Stimulated activated CD8-positive, alpha-beta memory T cell treated with anti-CD3 and anti-CD28 coated beads, Interleukin-7, amount 100 ng/mL, for 4 hours (primary cell): ENCODE data around the gene TBX5.
"Not testable (repeated sequence)": the region's sequence is repeated elsewhere in the genome, so short reads cannot be mapped to it uniquely, and the experiment has no call there.

ENCODE experiments used
- DNase-seq, 2 donors: peaks; one replicate each; pipeline ENCODE4 v3.0.0-alpha.2; 2020; ENCODE audit warnings: low read depth in 2 of 2

TBX5 gene

GRCh38 chr12:114371733-114372132 lies 34.2 kb downstream of the TBX5 start:
- DNase-seq: no peak

- no peak for DNase-seq
Measured at GRCh38 chr12:114371250-114371649, 34.7 kb downstream of the TBX5 start.

GRCh38 chr12:114368685-114369452 lies 37.1 kb downstream of the TBX5 start:
- DNase-seq: no peak

- no peak for DNase-seq
Measured at GRCh38 chr12:114361992-114362391, 44.0 kb downstream of the TBX5 start.

- no peak for DNase-seq
Measured at GRCh38 chr12:114361545-114361944, 44.4 kb downstream of the TBX5 start.

GRCh38 chr12:114360485-114360884 lies 45.5 kb downstream of the TBX5 start:
- no peak for DNase-seq

GRCh38 chr12:114355389-114356088 lies 50.4 kb downstream of the TBX5 start:
- no peak for DNase-seq

DNA sequence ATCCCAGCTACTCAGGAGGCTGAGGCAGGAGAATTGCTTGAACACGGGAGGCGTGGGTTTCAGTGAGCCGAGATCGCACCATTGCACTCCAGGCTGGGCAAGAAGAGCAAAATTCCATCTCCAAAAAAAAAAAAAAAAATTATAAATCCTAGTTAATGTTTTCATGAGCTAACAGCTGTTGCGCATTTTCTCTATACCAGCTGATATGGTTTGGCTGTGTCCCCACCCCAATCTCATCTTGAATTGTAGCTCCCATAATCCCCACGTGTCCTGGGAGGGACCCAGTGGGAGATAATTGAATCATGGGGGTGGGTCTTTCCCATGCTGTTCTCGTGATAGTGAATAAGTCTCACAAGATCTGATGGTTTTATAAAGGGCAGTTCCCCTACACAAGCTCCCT lies 56.7 kb downstream of the TBX5 start:
- DNase-seq: not testable (repeated sequence)

DNA sequence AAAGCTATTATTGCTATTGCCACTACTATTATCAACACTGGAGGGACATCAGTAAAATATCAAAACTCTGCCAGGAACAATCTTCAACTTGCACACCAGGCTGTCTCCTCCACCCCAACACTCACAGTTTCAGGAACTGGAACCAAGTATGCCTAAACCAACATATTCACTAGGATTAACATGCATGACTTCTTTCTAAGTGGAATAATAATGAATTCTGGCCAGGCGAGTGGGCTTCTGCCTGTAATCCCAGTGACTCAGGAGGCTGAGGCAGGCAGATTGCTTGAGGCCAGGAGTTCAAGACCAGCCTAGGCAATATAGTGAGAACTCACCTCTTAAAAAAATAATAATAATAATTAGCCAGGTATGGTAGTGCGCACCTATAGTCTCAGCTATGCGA lies 58.1 kb downstream of the TBX5 start:
- DNase-seq: no peak

- DNase-seq: no peak
Measured at GRCh38 chr12:114344831-114345230, 61.1 kb downstream of the TBX5 start.

- DNase-seq: no peak
Measured at GRCh38 chr12:114344303-114344663, 61.7 kb downstream of the TBX5 start.

DNA sequence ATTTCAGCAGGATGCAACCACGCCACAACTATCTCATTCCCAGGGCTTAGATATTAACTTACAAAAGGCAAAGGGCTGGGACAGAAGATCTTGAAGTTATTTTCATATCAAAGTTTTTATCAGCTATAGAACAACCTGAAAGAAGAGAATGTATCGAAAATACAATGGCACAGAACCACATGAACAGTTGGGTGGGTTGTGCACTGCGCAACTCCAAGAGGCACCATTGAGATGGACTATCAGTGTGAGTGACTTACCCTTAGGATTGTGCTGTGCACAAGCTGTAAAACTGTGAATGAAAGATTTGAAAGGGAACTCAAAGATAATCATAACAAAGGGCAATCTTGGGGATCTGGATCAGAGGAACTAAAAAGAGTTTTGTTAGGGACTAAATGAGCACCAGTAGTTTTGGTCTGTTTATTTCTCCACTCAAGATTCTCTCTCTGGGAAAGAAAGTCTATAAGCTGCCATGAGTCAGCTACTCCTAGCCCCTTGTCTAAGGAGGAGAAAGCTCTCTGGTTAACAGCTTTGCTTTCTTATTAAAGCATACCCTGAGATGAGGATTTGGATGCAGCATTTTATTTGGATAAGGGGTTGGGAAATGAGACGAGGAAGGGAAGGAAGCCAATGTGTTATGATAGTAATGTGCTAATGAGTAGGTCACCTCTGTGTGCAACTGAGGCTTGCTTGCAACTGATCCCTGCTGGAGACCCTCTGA lies 62.2 kb downstream of the TBX5 start:
- no peak for DNase-seq

DNA sequence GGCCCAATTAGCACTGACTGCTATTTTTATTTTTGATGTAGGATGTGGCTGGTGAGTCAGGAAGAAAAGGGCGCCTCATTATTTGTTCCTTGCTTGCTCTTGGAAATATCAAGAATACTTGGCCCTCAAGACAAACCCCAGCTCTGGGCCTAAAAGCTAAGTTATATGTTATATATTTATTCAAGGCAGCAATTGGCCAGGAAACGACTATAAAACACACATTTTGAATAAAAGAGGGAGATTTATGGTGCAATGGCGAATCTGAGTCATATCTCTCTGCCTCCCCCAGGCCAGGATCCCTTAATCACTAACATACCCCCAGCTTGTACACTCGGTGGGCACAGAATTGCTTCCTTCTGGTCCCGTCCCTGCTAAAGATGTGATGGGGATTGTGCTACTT lies 63.3 kb downstream of the TBX5 start:
- no peak for DNase-seq

GRCh38 chr12:114341635-114342034 lies 64.3 kb downstream of the TBX5 start:
- DNase-seq: no peak

GRCh38 chr12:114340231-114340630 lies 65.7 kb downstream of the TBX5 start:
- no peak for DNase-seq

DNA sequence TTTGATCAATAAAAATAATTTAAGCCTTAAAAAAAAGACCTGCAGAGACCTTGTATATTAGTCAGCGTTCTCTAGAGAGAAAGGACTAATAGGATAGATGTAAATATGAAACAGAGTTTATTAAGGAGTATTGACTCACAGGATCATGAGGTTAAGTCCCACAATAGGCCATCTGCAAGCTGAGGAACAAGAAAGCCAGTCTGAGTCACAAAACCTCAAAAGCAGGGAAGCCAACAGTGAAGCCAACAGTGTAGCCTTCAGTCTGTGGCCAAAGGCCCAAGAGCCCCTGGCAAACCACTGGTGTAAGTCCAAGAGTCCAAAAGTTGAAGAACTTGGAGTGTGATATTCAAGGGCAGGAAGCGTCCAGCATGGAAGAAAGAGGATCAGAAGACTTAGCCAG lies 66.3 kb downstream of the TBX5 start:
- DNase-seq: no peak

DNA sequence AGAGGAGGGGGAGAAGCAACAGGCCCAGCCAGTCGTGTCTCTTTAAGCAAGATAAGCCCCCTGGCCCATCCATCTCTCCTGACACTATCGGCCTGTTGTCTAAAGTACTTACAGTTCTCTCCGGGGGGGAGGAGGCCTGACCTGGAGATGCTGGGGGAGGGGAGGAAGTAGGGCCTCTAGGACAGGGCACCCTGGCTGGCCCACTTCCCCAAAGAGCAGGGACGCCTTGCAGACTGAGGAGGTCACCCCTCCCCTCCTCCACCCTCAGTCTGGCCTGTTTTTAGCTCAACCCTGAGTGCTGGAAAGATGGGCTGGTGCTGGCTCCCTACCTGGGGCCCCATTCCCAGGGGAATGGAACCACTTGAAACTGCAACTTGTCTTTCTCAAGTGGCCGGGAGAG lies 70.3 kb downstream of the TBX5 start:
- DNase-seq: no peak

DNA sequence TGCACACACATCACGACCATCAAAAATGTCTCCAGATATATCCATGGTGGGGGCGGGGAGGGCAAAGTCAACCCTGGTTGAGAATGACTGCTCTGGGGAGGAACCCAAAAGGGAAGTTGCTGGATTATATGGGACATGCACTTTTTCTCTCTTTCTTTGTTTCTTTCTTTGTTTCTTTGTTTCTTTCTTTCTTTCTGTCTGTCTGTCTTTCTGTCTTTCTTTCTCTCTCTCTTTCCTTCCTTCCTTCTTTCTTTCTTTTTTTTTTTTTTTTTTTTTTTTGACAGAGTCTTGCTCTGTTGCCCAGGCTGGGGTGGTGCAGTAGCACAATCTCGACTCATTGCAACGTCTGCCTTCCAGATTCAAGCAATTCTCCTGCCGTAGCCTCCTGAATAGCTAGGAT lies 71.5 kb downstream of the TBX5 start:
- no peak for DNase-seq

DNA sequence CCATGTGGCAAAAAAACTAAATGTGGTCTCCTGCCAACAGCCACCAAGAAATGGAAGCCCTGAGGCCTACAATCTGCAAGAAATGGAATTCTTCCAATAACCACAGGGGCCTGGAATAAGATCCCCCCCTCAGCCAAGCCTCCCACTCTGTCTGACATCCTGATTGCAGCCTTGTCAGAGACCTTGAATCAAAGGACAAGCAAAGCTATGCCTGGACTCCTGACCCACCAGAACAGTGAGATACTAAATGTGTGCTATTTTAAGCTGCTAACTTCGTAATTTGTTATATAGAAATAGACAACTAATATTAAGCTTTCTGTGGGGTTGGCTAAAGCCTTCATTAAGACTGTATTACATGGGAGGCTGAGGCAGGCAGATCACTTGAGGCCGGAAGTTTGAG lies 77.7 kb downstream of the TBX5 start:
- DNase-seq: no peak

GRCh38 chr12:114327765-114328164 lies 78.2 kb downstream of the TBX5 start:
- no peak for DNase-seq

DNA sequence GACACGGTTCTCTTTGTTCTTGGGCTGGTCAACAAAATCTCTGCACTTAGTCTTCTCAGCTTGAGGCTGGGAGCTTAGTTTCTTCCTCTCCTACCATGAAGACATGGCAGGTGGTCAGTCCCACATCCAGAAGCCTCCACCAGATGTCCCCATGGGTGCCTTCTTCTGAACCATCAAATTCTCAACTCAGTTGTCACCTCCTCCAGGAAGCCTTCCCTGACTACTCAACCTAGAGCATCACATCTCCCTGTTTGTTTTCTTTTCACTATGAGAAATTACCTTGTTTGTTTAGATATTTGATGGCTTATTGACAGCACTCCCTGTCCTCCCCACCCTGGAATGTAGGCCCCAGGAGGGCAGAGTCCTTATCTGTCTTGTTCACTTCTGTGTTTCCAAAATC lies 84.4 kb downstream of the TBX5 start:
- DNase-seq: no peak

- no peak for DNase-seq
Measured at GRCh38 chr12:114320968-114321367, 85.0 kb downstream of the TBX5 start.

- DNase-seq: no peak
Measured at GRCh38 chr12:114320101-114320500, 85.8 kb downstream of the TBX5 start.
